Body of pancreas (tissue), 4 donors: ENCODE data around the gene FITM1. TPM values are rescaled to one million over a fixed set of nuclear protein-coding genes. Genes with fewer than 3 reads are reported as not detected.

Source experiments
- ATAC-seq: fragments of 150-250 bp; one replicate; pipeline ENCODE4 v1.9.1; 2016
- DNase-seq, 4 donors: peaks; one replicate each; pipeline ENCODE4 v3.0.0-alpha.2; 2019
- H3K27ac ChIP-seq, 4 donors: fragments of 200-600 bp; sonication (generic); 1 replicate in 3 of 4; 2 replicates in 1 of 4; pipeline versions ENCODE4 v1.5.1 to v1.6.1; 2016 to 2019; ENCODE audit warnings: mild to moderate bottlenecking in 1 of 4, mixed read lengths in 1 of 4, moderate library complexity in 1 of 4
- H3K27me3 ChIP-seq, 2 donors: fragments of 200-600 bp; sonication (generic); one replicate each; pipeline ENCODE4 v1.6.0; 2016; ENCODE audit warnings: mild to moderate bottlenecking in 1 of 2
- H3K36me3 ChIP-seq, 2 donors: fragments of 200-600 bp; sonication (generic); replicated peaks in 1 of 2; 2 replicates each; pipeline ENCODE4 v1.5.1; 2016; ENCODE audit warnings: low read depth in 2 of 2; ENCODE audit not compliant: insufficient read depth in 1 of 2
- H3K4me1 ChIP-seq: fragments of 200-600 bp; sonication (generic); one replicate; pipeline ENCODE4 v1.6.0; 2016
- H3K4me3 ChIP-seq, 2 donors: fragments of 200-600 bp; sonication (generic); 1 replicate in 1 of 2; 2 replicates in 1 of 2; pipeline ENCODE4 v1.5.1; 2016 to 2019
- H3K9me3 ChIP-seq, 3 donors: fragments of 200-600 bp; sonication (generic); 1 replicate in 2 of 3; 2 replicates in 1 of 3; pipeline ENCODE4 v1.5.1; 2016
- CTCF ChIP-seq, 7 experiments: fragments of 450-650 bp in 4 of 7; fragments of 200-600 bp in 3 of 7; sonication (generic) in 3 of 7; IDR thresholded peaks; one replicate each; pipeline ENCODE4 v1.5.1; 2016 to 2019; ENCODE audit warnings: antibody characterized with exemption in 7 of 7
- POLR2A ChIP-seq, 3 donors: fragments of 450-650 bp; IDR thresholded peaks; one replicate each; pipeline ENCODE4 v1.6.1; 2016; ENCODE audit warnings: antibody characterized with exemption in 3 of 3, mild to moderate bottlenecking in 2 of 3
- WGBS, 2 donors: methylation state at CpG; one replicate each; pipeline ENCODE4 v1.1.5; 2017; 5-methylcytosine and 5-hydroxymethylcytosine counted together
- intact Hi-C: fragments of 100-400 bp; cut with DNase I; formaldehyde crosslinking; loops from one replicate; pipeline ENCODE4 v1.15.1; 2023
- total RNA-seq, 2 donors: library from RNA; depleted of rRNA; stranded (reverse); fragments of >200 nt; gene quantifications; one replicate each; pipeline ENCODE4 v1.1.0, GENCODE V29; 2016

Gene FITM1
- total RNA-seq, 2 donors from 2014 or later: 6.3 to 12.2 TPM

DNA sequence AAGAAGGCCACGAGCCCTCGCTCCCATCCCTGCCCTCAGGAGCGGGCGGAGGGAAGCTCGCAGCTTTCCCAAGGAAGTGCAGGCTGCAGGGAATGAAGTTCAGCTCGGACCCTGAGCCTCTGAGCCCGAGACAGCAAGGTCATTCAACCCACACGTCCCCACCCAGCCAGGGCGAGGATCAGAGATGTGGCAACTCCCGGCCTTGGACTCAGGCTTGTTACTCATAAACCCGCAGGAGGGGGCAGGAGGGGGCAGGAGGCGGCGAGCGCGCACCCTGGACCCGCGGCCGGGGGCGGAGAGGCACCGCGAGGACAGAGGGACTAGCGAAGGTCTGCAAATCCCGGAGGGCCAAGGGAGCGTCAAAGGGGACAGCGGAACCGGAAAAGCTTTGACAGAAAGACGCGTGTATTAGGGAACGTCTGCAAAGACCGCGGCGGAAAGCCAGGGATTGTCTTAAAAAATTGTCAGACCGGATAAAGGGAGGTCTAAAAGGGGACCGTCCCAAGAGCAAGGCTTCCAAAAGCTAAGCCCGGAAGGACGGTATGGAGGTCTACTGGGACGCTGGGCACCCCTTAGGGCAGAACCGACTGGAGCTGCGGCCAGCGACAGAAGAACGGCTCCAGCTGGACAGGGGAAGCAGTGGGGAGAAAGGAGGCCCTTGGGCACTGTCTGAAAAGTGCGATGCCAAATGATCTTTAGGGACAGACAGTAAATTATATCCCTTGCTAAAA is 16.5 kb upstream of the FITM1 start:
- no peaks in the 10 kb centered on the region for H3K27me3 ChIP-seq
- no peaks in the 10 kb centered on the region for H3K9me3 ChIP-seq
- peak; percentile 47 for ATAC-seq
- peaks cover 55% of the 10 kb centered on the region for H3K4me1 ChIP-seq
- no peak for TF ChIP-seq CTCF (IDR thresholded peaks at IDR 0.05)
- peak; percentile 49 to 92 (median 89) for TF ChIP-seq POLR2A (IDR thresholded peaks at IDR 0.05)
- WGBS, 2 donors: 0% methylated on average over 31 to 42 of the region's 42 CpGs
- peaks cover under 1% of the 10 kb centered on the region in 2 donors for H3K36me3 ChIP-seq
- H3K27ac ChIP-seq: peak overlapping the region; percentile 99 to 100 (median 99)
- intact Hi-C loops: no loop called here
- peak overlapping the region; percentile 16 to 68 for H3K4me3 ChIP-seq
- DNase-seq: peak; percentile 89 to 94 (median 92)

- Histone ChIP-seq H3K36me3 (peaks cover 7 to 8% of the 10 kb centered on the region in 2 donors), H3K27ac (peak within 1 kb of the TSS; percentile 99 to 100 (median 99)), H3K4me3 (peak within 1 kb of the TSS; percentile 68), H3K4me1 (peaks cover 50% of the 10 kb centered on the region), H3K9me3 (no peaks in the 10 kb centered on the region), H3K27me3 (no peaks in the 10 kb centered on the region)
- WGBS, 2 donors: 0 to 1% methylated on average over 22 to 65 of the region's 65 CpGs
- TF ChIP-seq POLR2A (IDR thresholded peaks at IDR 0.05) (peak; percentile 90 to 98 (median 97)), CTCF (IDR thresholded peaks at IDR 0.05) (no peak)
- ATAC-seq (peak; percentile 88), DNase-seq (peak; percentile 99 to 100 (median 99))
- intact Hi-C loops: no loop called here
Measured at GRCh38 chr14:24114532-24115421, 15.7 kb upstream of the FITM1 start, which contains the start of the genes DCAF11 and NRL. DCAF11 (plus strand) TSS chr14:24114777; CDS start chr14:24115595, 818 bp downstream. NRL (minus strand) TSS chr14:24114949; CDS start chr14:24082848, 32,101 bp downstream.

GRCh38 chr14:24115422-24116127 is 14.9 kb upstream of the FITM1 start:
- no peak for TF ChIP-seq POLR2A (IDR thresholded peaks at IDR 0.05)
- no peak for TF ChIP-seq CTCF (IDR thresholded peaks at IDR 0.05)
- Histone ChIP-seq H3K4me1 (peaks cover 42% of the 10 kb centered on the region), H3K9me3 (no peaks in the 10 kb centered on the region), H3K36me3 (peaks cover 11 to 13% of the 10 kb centered on the region in 2 donors), H3K4me3 (peak overlapping the region; percentile 45 to 68), H3K27ac (peak overlapping the region; percentile 99 to 100 (median 99)), H3K27me3 (no peaks in the 10 kb centered on the region)
- no peak for ATAC-seq
- intact Hi-C loops: no loop called here
- 1% methylated on average over 14 of the region's 14 CpGs for WGBS, 2 donors
- no peak for DNase-seq

GRCh38 chr14:24116128-24116814 is 14.2 kb upstream of the FITM1 start:
- Histone ChIP-seq H3K36me3 (peaks cover 17 to 20% of the 10 kb centered on the region in 2 donors), H3K27ac (peak overlapping the region in 3 of 4 donors; percentile 99 to 100 (median 99)), H3K4me3 (peak overlapping the region; percentile 45 to 68), H3K9me3 (no peaks in the 10 kb centered on the region), H3K27me3 (no peaks in the 10 kb centered on the region), H3K4me1 (peaks cover 35% of the 10 kb centered on the region)
- intact Hi-C loops: no loop called here
- TF ChIP-seq CTCF (IDR thresholded peaks at IDR 0.05): no peak
- no peak for TF ChIP-seq POLR2A (IDR thresholded peaks at IDR 0.05)
- ATAC-seq (no peak), DNase-seq (no peak)
- WGBS, 2 donors: 28 to 38% methylated on average over 6 of the region's 6 CpGs
